ENCODE results near the gene DHRS11. TPM values are rescaled to one million over a fixed set of nuclear protein-coding genes. Genes with fewer than 3 reads are reported as not detected.

The DHRS11 gene
- polyA plus RNA-seq, 1 of the 3 experiments (the other 2 are of a cell fraction) = 31.6 TPM

- Histone ChIP-seq H3K4me3 (ENCODE audit: low read depth in 2 of 2, low read length in 1 of 2) (no peak overlapping the region), H3K9me3 (no peaks in the 10 kb centered on the region), H3K9ac (no peak overlapping the region), H3K4me2 (no peak overlapping the region), H3K79me2 (ENCODE audit: insufficient read depth) (no peaks in the 10 kb centered on the region), H2AFZ (ENCODE audit: low read depth) (no peak overlapping the region), H3K9me2 (no peaks in the 10 kb centered on the region), H3K36me3 (replicated peaks in 1 of 2; ENCODE audit: control insufficient read depth in 1 of 2, insufficient read depth in 2 of 2, low read length in 1 of 2) (no peaks in the 10 kb centered on the region), H3K4me1 (ENCODE audit: control insufficient read depth in 1 of 2, insufficient read depth in 2 of 2, low read depth in 1 of 2, low read length in 1 of 2) (peaks cover 0 to 2% of the 10 kb centered on the region in 2 experiments; a peak in 1 of 4 replicates), H3K27me3 (ENCODE audit: insufficient read depth) (peaks cover 40% of the 10 kb centered on the region), H4K20me1 (ENCODE audit: insufficient read depth) (no peaks in the 10 kb centered on the region), H3K27ac (ENCODE audit: low read depth in 2 of 2, low read length in 1 of 2) (no peak overlapping the region), H3F3A (replicated peaks; ENCODE audit: insufficient read depth) (no peaks in the 10 kb centered on the region)
- no peak for TF ChIP-seq FOXJ3 (CRISPR knock-in tag; IDR thresholded peaks at IDR 0.05)
- no peak for TF ChIP-seq CTCF (IDR thresholded peaks at IDR 0.05)
- TF ChIP-seq USF2 (IDR thresholded peaks at IDR 0.05; ENCODE audit: borderline replicate concordance, low read depth, low read length) = no peak
- TF ChIP-seq POLR2AphosphoS5 (IDR thresholded peaks at IDR 0.05; ENCODE audit: low read depth, low read length) = no peak
- no peak for TF ChIP-seq TCF12 (IDR thresholded peaks at IDR 0.05)
- TF ChIP-seq, protein P1, sequence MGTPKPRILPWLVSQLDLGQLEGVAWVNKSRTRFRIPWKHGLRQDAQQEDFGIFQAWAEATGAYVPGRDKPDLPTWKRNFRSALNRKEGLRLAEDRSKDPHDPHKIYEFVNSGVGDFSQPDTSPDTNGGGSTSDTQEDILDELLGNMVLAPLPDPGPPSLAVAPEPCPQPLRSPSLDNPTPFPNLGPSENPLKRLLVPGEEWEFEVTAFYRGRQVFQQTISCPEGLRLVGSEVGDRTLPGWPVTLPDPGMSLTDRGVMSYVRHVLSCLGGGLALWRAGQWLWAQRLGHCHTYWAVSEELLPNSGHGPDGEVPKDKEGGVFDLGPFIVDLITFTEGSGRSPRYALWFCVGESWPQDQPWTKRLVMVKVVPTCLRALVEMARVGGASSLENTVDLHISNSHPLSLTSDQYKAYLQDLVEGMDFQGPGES (IDR thresholded peaks at IDR 0.05; ENCODE audit: low read depth, low read length) = no peak
- DNase-seq = no peak
- POLR2A ChIA-PET = no interaction called here
- WGBS (ENCODE audit: low lambda C conversion rate) = 46% methylated on average over 3 of the region's 3 CpGs
- CTCF ChIA-PET = interaction anchor here (0.7 to 1.6 kb wide), 8 partner anchors 12 to 597 kb away, joined by 3 to 9 read pairs (median 4); no protein-coding TSS in a partner anchor
Measured at GRCh38 chr17:36643086-36643685, 51.5 kb downstream of the DHRS11 start.

GRCh38 chr17:36645422-36645821 is 53.7 kb downstream of the DHRS11 start:
- Histone ChIP-seq H3K27ac (ENCODE audit: low read depth in 2 of 2, low read length in 1 of 2) (no peak overlapping the region), H3K36me3 (replicated peaks in 1 of 2; ENCODE audit: control insufficient read depth in 1 of 2, insufficient read depth in 2 of 2, low read length in 1 of 2) (no peaks in the 10 kb centered on the region), H3K9me2 (no peaks in the 10 kb centered on the region), H3K4me2 (no peak overlapping the region), H2AFZ (ENCODE audit: low read depth) (no peak overlapping the region), H3K9ac (no peak overlapping the region), H3F3A (replicated peaks; ENCODE audit: insufficient read depth) (no peaks in the 10 kb centered on the region), H3K79me2 (ENCODE audit: insufficient read depth) (no peaks in the 10 kb centered on the region), H3K4me1 (ENCODE audit: control insufficient read depth in 1 of 2, insufficient read depth in 2 of 2, low read depth in 1 of 2, low read length in 1 of 2) (peaks cover 0 to 2% of the 10 kb centered on the region in 2 experiments; a peak in 1 of 4 replicates), H3K4me3 (ENCODE audit: low read depth in 2 of 2, low read length in 1 of 2) (no peak overlapping the region), H4K20me1 (ENCODE audit: insufficient read depth) (no peaks in the 10 kb centered on the region), H3K27me3 (ENCODE audit: insufficient read depth) (peaks cover 29% of the 10 kb centered on the region), H3K9me3 (no peaks in the 10 kb centered on the region)
- DNase-seq = no peak
- ChIA-PET CTCF (no interaction called here), POLR2A (no interaction called here)
- 73% methylated on average over 3 of the region's 3 CpGs for WGBS (ENCODE audit: low lambda C conversion rate)
- no peak for TF ChIP-seq EP300 (IDR thresholded peaks at IDR 0.05; ENCODE audit: borderline replicate concordance in 1 of 2, low read depth in 1 of 2, low read length in 1 of 2)
- no peak for TF ChIP-seq NRF1 (IDR thresholded peaks at IDR 0.05; ENCODE audit: low read depth, low read length)
- TF ChIP-seq POLR2AphosphoS5 (IDR thresholded peaks at IDR 0.05; ENCODE audit: low read depth, low read length) = no peak
- no peak for TF ChIP-seq YY1 (IDR thresholded peaks at IDR 0.05; ENCODE audit: low read depth)
- TF ChIP-seq, protein P1 (IDR thresholded peaks at IDR 0.05; ENCODE audit: low read depth, low read length) = no peak
- no peak for TF ChIP-seq USF1 (IDR thresholded peaks at IDR 0.05; ENCODE audit: borderline replicate concordance, low read depth)
- TF ChIP-seq, protein P2, sequence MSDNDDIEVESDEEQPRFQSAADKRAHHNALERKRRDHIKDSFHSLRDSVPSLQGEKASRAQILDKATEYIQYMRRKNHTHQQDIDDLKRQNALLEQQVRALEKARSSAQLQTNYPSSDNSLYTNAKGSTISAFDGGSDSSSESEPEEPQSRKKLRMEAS (IDR thresholded peaks at IDR 0.05; ENCODE audit: low read depth) = no peak
- no peak for TF ChIP-seq CTCF (IDR thresholded peaks at IDR 0.05)
- TF ChIP-seq GABPA (IDR thresholded peaks at IDR 0.05; ENCODE audit: low read depth) = no peak
- TF ChIP-seq RXRA (IDR thresholded peaks at IDR 0.05; ENCODE audit: borderline replicate concordance, low read depth) = no peak
- no peak for TF ChIP-seq ZBTB33 (IDR thresholded peaks at IDR 0.05; ENCODE audit: borderline replicate concordance, low read depth)
